GM10266 (cell line): Measurements from ENCODE around the gene PPP2R5C.

Experiments used
- DNase-seq: peaks from one replicate; pipeline ENCODE4 v3.0.0; 2012; ENCODE audit errors: extremely low spot score
- CTCF ChIP-seq: IDR thresholded peaks from 2 replicates; pipeline ENCODE4 v1.5.1; 2012; ENCODE audit warnings: mild to moderate bottlenecking, low read depth; ENCODE audit not compliant: control insufficient read depth, insufficient read depth; ENCODE audit errors: missing control alignments

Gene PPP2R5C

GRCh38 chr14:101840649-101841369 lies 79.3 kb downstream of the PPP2R5C start:
- no peak for DNase-seq
- TF ChIP-seq CTCF, result no peak

- TF ChIP-seq CTCF, result no peak
- no peak for DNase-seq
Observed at GRCh38 chr14:101843038-101843437, 81.5 kb downstream of the PPP2R5C start.

GRCh38 chr14:101843665-101844064 lies 82.2 kb downstream of the PPP2R5C start:
- no peak for DNase-seq
- peak; percentile 62 for TF ChIP-seq CTCF

GRCh38 chr14:101844219-101844618 lies 82.7 kb downstream of the PPP2R5C start:
- no peak for DNase-seq
- TF ChIP-seq CTCF, result no peak

- no peak for TF ChIP-seq CTCF
Observed at GRCh38 chr14:101844751-101845150, 83.2 kb downstream of the PPP2R5C start.

GRCh38 chr14:101845496-101845895 lies 84.0 kb downstream of the PPP2R5C start:
- no peak for TF ChIP-seq CTCF
- DNase-seq, result no peak

More at GRCh38 chr14:101844751-101845150, 83.2 kb downstream of the PPP2R5C start:
- no peak for DNase-seq

GRCh38 chr14:101845896-101846295 lies 84.4 kb downstream of the PPP2R5C start:
- no peak for TF ChIP-seq CTCF
- no peak for DNase-seq
